HG03469 (cell line): Measurements from ENCODE around the gene EEFSEC.

ENCODE experiments used
- ATAC-seq: cut with Tn5 transposase; IDR thresholded peaks from one replicate; pipeline ENCODE4 v1.9.1; 2021; ENCODE audit warnings: mild to moderate bottlenecking, moderate library complexity, moderate number of reproducible peaks; ENCODE audit not compliant: unreplicated experiment

The EEFSEC gene

GRCh38 chr3:128313071-128313725, 159.9 kb downstream of the EEFSEC start:
- no peak for ATAC-seq

DNA sequence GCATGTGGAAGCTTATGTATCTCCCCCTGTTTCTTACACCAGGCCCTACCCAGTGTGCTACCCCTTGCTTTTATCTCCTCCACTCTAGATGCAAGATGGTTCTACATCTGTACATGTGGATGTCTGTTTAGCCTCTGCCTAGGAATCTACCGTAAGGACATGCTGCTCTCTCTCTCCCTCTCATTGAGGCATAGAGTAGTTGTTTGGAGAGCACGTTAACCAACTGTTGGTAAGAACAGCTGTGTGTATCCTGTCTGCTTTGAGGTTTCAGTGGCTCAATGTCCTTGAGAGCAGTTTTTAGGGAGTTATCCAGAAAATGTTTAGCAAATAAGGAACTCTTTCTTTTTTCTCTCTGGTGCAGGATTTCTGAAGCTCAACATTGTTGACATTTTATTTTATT, 160.7 kb downstream of the EEFSEC start:
- ATAC-seq, result no peak

- no peak for ATAC-seq
Observed at GRCh38 chr3:128315313-128315712, 162.0 kb downstream of the EEFSEC start.

GRCh38 chr3:128316481-128316891, 163.2 kb downstream of the EEFSEC start:
- ATAC-seq, result no peak

- ATAC-seq, result no peak
Observed at GRCh38 chr3:128317101-128317697, 163.9 kb downstream of the EEFSEC start.

GRCh38 chr3:128317698-128318231, 164.5 kb downstream of the EEFSEC start:
- ATAC-seq, result no peak

- no peak for ATAC-seq
Observed at GRCh38 chr3:128318275-128318941, 165.1 kb downstream of the EEFSEC start.

DNA sequence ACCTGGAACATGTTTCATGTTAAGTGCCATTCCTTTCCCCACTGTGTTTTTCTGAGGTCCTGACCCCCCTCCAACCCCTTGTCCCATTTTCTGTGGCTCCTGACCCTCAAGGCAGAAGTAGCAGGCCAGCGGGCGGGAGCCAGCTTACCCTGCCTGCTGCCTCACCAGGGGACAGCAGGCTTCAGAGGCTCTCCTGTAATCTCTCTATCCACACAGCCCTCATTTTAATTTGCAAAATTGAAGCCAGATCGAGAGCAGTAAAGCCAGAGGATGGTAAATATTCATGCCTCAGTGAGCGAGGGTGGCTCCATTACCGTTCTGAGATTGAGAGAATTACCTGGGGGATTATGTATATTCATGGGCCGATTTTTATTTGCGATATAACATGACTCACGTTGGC, 165.8 kb downstream of the EEFSEC start:
- ATAC-seq, result no peak

GRCh38 chr3:128319741-128320141, 166.5 kb downstream of the EEFSEC start:
- no peak for ATAC-seq

GRCh38 chr3:128320551-128321340, 167.5 kb downstream of the EEFSEC start:
- ATAC-seq, result no peak

GRCh38 chr3:128321418-128321817, 168.1 kb downstream of the EEFSEC start:
- no peak for ATAC-seq

DNA sequence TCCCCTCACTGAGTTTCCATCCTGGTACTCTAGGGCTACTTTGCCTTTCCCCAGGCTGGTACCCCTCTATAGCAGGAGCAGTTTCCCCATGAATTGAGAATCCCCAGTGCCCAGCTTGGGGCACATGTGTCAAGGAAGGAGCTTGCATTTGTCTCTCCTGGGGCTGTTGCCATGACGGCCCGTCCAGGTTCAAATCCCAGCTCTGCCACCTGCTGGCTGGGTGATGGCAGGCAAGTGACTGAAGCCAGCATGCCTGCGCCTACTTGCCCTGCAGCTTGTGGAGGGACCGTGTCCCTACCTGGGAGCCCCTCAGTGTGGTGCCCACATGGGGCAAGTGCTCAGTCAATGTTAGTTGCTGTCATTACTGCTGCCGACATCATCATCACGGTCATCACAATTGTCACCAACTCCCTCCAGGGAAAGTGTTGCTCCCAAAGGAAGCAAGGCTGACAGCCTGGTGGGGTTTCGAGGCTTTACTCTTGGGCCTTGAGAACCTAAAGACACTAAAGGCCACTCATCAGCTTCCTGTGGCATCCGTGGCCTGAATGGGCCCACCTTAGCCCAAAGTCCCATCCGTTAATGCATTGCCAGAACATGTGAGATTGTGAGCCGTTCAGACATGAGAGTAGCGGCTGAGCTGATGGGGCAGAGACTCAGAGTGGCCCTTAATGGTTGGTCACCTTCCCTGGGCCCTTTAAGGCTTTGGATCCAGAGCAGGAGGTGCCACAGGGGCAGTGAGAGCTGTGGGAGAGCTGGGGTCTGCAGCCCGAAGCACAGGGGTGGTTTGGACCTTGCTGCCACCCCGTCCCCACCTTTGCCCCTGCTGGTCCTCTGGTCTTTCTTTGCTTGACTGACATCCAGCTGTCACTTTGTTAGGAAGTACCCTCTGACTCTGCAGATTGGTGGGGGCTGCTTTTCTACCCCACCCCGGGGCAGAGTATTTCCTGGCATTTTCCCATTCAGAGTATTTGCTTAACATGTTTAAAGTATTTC, 169.0 kb downstream of the EEFSEC start:
- no peak for ATAC-seq

GRCh38 chr3:128323206-128324081, 170.2 kb downstream of the EEFSEC start:
- no peak for ATAC-seq

DNA sequence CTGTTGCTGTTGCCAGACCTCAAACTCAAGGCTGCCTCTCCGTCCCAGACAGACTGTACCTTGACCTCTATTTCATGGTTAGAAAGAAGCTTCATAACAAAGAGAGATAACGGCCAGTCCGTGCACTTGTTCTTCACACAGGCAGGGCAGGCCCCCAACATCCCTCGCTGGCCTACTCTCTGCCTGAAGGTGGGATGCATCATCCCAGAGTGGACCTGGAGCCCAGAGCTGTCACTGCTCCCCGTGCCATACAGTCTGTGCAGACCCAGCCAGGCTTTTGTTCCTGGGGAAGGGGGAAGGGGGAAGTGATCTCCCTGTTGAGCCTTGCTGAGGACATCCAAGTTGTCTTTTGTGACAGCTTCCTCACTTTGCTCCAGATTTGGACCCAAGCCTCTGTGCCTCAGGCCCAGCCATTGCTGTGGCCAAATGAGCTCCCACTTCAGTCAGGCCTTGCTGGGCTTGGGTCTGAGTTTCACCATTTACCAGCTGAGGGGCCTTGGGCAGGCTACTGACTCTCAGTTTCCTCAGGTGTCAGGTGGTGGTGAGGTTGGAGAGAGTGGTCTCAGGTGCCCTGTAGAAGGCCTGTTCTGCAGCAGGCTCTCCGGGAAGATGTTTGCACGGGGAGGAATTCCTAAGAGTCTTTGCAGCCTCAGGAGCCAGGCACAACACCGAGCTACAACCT, 171.8 kb downstream of the EEFSEC start:
- no peak for ATAC-seq

- no peak for ATAC-seq
Observed at GRCh38 chr3:128326051-128326823, 173.0 kb downstream of the EEFSEC start.

GRCh38 chr3:128327606-128328031, 174.3 kb downstream of the EEFSEC start:
- no peak for ATAC-seq

GRCh38 chr3:128328546-128329458, 175.5 kb downstream of the EEFSEC start:
- ATAC-seq, result no peak
